ENCODE results near the gene EFCAB8. TPM values are rescaled to one million over a fixed set of nuclear protein-coding genes. Genes with fewer than 3 reads are reported as not detected.

EFCAB8 gene
- total RNA-seq, 4 donors from 2014 or later, result not detected

DNA sequence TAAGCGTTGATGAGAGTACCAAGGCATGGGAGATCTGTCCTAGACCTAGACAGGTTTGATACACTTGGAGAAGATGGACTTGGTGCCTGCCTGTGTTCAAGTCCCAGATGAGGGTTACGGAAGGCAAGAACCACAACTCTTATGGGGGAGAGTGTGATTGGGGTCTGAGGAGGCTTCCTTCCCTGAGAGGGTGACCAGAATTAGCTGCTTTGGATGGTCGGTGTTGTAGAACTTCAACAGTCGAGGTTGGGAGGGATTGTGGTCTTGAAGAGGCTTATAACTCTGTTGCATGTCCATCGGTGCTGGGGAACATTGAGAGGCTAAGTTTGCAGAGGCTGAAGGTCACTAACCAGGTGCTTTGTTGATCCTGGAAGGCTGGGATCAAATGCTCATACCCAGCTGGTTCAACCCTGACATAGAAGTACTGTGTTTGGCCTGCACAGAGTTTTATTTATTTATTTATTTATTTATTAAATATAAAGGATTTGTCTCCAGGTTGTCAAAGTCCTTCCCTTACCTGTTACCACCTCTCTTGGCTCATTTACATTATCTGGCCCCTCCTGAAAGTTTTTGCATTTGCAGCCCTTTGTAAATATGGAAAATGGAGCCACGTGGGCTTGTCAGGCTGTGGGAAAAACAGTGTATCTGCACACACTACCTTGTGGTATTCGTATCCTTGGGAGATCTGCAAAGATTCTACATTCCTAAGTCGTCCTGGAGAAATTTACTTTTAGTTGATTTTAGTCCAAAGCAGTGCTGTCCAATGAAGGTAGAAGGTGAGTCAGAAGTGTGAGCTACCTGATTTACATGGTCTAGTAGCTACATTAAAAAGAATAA, 15.8 kb upstream of the EFCAB8 start:
- Histone ChIP-seq H3K4me3 (no peak overlapping the region), H3K4me1 (no peaks in the 10 kb centered on the region), H3K27ac (no peak overlapping the region), H3K9me3 (no peaks in the 10 kb centered on the region), H3K27me3 (no peaks in the 10 kb centered on the region), H3K36me3 (peaks cover 0 to 47% of the 10 kb centered on the region in 2 donors)
- in situ Hi-C loops (cut with MboI; ENCODE audit: low sequenced_read_pairs in 4 of 4), result no loop called here
- TF ChIP-seq POLR2A (IDR thresholded peaks at IDR 0.05), result no peak
- TF ChIP-seq, protein P1, sequence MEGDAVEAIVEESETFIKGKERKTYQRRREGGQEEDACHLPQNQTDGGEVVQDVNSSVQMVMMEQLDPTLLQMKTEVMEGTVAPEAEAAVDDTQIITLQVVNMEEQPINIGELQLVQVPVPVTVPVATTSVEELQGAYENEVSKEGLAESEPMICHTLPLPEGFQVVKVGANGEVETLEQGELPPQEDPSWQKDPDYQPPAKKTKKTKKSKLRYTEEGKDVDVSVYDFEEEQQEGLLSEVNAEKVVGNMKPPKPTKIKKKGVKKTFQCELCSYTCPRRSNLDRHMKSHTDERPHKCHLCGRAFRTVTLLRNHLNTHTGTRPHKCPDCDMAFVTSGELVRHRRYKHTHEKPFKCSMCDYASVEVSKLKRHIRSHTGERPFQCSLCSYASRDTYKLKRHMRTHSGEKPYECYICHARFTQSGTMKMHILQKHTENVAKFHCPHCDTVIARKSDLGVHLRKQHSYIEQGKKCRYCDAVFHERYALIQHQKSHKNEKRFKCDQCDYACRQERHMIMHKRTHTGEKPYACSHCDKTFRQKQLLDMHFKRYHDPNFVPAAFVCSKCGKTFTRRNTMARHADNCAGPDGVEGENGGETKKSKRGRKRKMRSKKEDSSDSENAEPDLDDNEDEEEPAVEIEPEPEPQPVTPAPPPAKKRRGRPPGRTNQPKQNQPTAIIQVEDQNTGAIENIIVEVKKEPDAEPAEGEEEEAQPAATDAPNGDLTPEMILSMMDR (IDR thresholded peaks at IDR 0.05 in 4 of 5, conservative IDR thresholded peaks at IDR 0.05 in 1 of 5), result no peak
- no peak for DNase-seq
- intact Hi-C loops (cut with DNase I; ENCODE audit: low total_unique reads), result no loop called here
- no peak for ATAC-seq

DNA sequence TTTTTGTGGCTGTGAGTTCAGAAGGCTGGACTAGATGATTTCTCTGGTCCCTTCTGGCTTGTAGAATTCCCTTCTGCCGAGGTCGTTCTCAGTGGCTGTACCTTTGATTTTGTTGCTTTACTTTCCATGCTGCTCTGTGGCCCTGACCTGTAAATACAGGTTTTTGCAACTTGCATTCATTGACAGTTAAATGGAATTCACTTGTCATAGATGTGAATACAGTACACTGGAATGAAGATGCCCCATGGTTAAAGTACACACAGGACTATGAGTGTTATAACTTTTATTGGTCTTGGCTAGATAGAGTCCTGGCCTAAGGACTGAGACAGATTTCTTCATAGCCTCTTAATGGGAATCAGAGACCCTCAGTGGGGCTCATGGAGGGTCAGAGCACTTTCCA, 12.9 kb upstream of the EFCAB8 start:
- TF ChIP-seq, protein P1 (IDR thresholded peaks at IDR 0.05 in 4 of 5, conservative IDR thresholded peaks at IDR 0.05 in 1 of 5), result no peak
- no peak for TF ChIP-seq POLR2A (IDR thresholded peaks at IDR 0.05)
- intact Hi-C loops (cut with DNase I; ENCODE audit: low total_unique reads), result no loop called here
- DNase-seq (no peak), ATAC-seq (no peak)
- Histone ChIP-seq H3K4me1 (no peaks in the 10 kb centered on the region), H3K27me3 (no peaks in the 10 kb centered on the region), H3K36me3 (peaks cover 0 to 38% of the 10 kb centered on the region in 2 donors), H3K4me3 (no peak overlapping the region), H3K9me3 (no peaks in the 10 kb centered on the region), H3K27ac (no peak overlapping the region)
- in situ Hi-C loops (cut with MboI; ENCODE audit: low sequenced_read_pairs in 4 of 4), result no loop called here

DNA sequence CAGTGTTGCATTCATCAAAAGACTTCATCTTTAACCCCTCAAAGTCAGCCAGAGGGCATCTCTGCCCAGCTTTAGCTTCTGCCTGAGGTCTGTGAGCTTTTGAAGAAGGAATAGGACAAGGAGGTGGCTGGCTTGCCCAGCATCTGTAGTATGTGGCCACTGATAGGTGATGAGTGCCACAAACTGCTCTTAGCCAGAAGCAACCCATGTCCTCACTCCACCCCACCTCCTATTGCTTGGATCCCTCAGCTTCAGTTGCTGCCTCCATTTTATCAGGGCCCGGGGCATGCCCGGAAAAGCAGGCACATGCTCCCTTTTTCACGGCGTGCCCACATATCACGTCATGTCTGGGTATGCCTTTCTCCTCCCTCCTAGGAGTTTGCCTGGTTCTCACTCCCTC, 11.9 kb upstream of the EFCAB8 start:
- Histone ChIP-seq H3K4me3 (no peak overlapping the region), H3K27ac (no peak overlapping the region), H3K9me3 (no peaks in the 10 kb centered on the region), H3K27me3 (no peaks in the 10 kb centered on the region), H3K4me1 (no peaks in the 10 kb centered on the region), H3K36me3 (peaks cover 0 to 47% of the 10 kb centered on the region in 2 donors)
- no peak for ATAC-seq
- intact Hi-C loops (cut with DNase I; ENCODE audit: low total_unique reads) (no loop called here), in situ Hi-C loops (cut with MboI; ENCODE audit: low sequenced_read_pairs in 4 of 4) (no loop called here)
- TF ChIP-seq POLR2A (IDR thresholded peaks at IDR 0.05), result no peak
- TF ChIP-seq, protein P1 (IDR thresholded peaks at IDR 0.05 in 4 of 5, conservative IDR thresholded peaks at IDR 0.05 in 1 of 5), result no peak
- DNase-seq, result no peak

DNA sequence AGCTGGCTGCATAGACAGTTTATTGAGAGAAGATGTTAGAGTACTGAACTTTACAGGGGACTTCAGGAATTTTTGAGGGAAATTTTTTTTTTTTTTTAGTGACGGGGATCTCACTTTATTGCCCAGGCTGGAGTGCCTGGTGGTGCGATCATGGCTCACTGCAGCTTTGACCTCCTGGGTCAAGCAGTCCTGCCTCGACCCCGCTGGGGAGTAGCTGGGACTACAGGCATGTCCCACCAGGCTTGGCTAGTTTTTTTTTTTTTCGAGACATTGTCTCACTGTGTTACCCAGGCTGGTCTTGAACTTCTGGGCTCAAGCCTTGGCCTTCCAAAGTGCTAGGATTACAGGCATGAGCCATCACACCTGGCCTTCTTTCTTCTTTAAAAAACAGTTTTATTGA, 10.8 kb upstream of the EFCAB8 start:
- TF ChIP-seq POLR2A (IDR thresholded peaks at IDR 0.05), result no peak
- TF ChIP-seq, protein P1 (IDR thresholded peaks at IDR 0.05 in 4 of 5, conservative IDR thresholded peaks at IDR 0.05 in 1 of 5), result no peak
- H3K9me3 ChIP-seq, result no peaks in the 10 kb centered on the region
- intact Hi-C loops (cut with DNase I; ENCODE audit: low total_unique reads) (no loop called here), in situ Hi-C loops (cut with MboI; ENCODE audit: low sequenced_read_pairs in 4 of 4) (no loop called here)
- H3K36me3 ChIP-seq, result peaks cover 0 to 47% of the 10 kb centered on the region in 2 donors
- H3K4me1 ChIP-seq, result no peaks in the 10 kb centered on the region
- ATAC-seq (no peak), DNase-seq (no peak)
- no peak overlapping the region for H3K27ac ChIP-seq
- H3K4me3 ChIP-seq, result no peak overlapping the region
- no peaks in the 10 kb centered on the region for H3K27me3 ChIP-seq

Data from gastrocnemius medialis (tissue), 4 donors.